GM21529 (cell line): ENCODE data around the gene MYH16.
"Not testable (repeated sequence)": the region's sequence is repeated elsewhere in the genome, so short reads cannot be mapped to it uniquely, and the experiment has no call there.

ENCODE experiments used
- ATAC-seq: cut with Tn5 transposase; IDR thresholded peaks from one replicate; pipeline ENCODE4 v1.9.1; 2021; ENCODE audit not compliant: unreplicated experiment

MYH16 gene

GRCh38 chr7:99257675-99258074 is 15.0 kb upstream of the MYH16 start:
- ATAC-seq: no peak

GRCh38 chr7:99258501-99258900 is 14.1 kb upstream of the MYH16 start:
- no peak for ATAC-seq

DNA sequence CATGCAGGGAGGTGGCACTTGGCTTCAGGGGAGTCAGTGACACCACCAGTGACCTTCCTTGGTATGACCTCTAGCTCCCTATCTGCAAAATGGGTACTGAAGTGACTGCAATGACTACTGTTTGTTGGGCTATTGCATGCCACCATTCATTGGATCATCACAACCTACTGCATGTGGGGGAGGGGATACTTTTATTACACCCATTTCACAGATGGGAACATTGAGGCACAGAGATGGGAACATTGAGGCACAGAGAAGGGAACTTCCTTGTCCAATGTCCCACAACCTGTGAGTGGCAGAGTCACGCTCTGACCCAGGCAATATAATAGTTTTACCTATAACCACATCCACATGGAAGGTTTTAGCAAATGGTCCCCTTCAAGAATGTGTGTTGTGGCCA is 12.2 kb upstream of the MYH16 start:
- no peak for ATAC-seq

GRCh38 chr7:99261646-99262045 is 11.0 kb upstream of the MYH16 start:
- no peak for ATAC-seq

- ATAC-seq: no peak
Observed at GRCh38 chr7:99265848-99266480, 6.7 kb upstream of the MYH16 start.

DNA sequence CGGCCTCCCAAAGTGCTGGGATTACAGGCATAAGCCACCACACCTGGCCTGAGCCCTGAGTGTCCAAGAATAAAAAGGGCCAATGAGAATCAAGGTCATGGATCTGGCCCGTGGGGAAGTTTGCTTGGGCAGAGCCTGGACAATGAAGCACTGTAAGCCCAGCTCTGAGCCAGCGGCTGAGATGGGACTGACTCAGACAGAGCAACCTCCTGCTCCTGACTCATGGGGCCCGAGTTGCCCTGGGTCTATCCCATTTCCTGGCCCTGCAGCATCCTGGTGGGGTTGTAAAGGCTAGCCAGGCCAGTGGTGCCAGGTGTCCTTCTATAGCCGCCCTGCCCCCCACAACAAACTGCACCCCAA is 5.2 kb upstream of the MYH16 start:
- ATAC-seq: no peak

GRCh38 chr7:99267841-99268576 is 4.6 kb upstream of the MYH16 start:
- no peak for ATAC-seq

GRCh38 chr7:99268577-99268908 is 4.1 kb upstream of the MYH16 start:
- no peak for ATAC-seq

- ATAC-seq: no peak
Observed at GRCh38 chr7:99270702-99271101, 1.9 kb upstream of the MYH16 start.

GRCh38 chr7:99273561-99273960 is 922 bp downstream of the MYH16 start:
- ATAC-seq: not testable (repeated sequence)

DNA sequence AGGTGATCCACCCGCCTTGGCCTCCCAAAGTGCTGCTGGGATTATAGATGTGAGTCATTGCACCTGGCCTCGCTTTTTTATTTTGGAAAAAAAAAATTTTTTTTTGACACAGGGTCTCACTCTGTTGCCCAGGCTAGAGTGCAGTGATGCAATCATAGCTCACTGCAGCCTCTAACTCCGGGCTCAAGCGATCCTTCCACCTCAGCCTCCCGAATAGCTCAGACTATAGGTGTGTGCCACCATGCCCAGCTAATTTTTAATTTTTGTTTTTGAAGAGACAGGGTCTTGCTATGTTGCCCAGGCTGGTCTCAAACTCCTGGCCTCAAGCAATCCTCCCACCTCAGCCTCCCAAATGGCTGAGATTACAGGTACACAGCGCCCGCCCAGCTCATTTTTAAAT is 2.3 kb downstream of the MYH16 start:
- not testable (repeated sequence) for ATAC-seq

GRCh38 chr7:99275496-99275895 is 2.9 kb downstream of the MYH16 start:
- no peak for ATAC-seq

GRCh38 chr7:99278180-99278579 is 5.5 kb downstream of the MYH16 start:
- no peak for ATAC-seq

GRCh38 chr7:99284165-99284564 is 11.5 kb downstream of the MYH16 start:
- not testable (repeated sequence) for ATAC-seq

DNA sequence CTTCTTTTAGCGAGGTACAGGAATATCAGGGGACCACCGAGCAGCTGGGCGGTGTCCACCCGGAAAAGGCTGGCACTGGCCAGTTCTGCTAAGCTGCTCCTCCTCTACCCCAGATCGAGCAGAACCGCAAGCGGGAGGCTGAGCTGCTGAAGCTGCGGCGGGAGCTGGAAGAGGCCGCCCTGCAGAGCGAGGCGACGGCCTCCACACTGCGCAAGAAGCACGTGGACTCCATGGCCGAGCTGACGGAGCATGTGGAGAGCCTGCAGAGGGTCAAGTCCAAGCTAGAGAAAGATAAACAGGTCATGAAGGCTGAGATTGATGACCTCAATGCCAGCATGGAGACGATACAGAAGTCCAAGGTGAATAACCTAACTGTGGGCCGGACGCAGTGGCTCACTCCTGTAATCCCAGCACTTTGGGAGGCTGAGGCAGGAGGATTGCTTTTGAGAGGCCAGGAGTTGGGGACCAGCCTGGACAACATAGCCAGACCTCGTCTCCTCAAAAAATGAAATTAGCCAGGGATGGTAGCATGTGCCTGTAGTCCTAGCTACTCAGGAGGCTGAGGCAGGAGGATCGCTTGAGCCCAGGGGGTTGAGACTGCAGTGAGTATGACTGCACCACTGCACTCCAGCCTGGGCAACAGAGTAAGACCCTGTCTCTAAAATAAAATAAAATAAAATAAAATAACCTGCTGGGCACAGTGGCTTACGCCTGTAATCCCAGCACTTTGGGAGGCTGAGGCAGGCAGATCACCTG is 15.3 kb downstream of the MYH16 start:
- no peak for ATAC-seq

GRCh38 chr7:99289185-99289584 is 16.5 kb downstream of the MYH16 start:
- no peak for ATAC-seq

- ATAC-seq: not testable (repeated sequence)
Observed at GRCh38 chr7:99290148-99290547, 17.5 kb downstream of the MYH16 start.

DNA sequence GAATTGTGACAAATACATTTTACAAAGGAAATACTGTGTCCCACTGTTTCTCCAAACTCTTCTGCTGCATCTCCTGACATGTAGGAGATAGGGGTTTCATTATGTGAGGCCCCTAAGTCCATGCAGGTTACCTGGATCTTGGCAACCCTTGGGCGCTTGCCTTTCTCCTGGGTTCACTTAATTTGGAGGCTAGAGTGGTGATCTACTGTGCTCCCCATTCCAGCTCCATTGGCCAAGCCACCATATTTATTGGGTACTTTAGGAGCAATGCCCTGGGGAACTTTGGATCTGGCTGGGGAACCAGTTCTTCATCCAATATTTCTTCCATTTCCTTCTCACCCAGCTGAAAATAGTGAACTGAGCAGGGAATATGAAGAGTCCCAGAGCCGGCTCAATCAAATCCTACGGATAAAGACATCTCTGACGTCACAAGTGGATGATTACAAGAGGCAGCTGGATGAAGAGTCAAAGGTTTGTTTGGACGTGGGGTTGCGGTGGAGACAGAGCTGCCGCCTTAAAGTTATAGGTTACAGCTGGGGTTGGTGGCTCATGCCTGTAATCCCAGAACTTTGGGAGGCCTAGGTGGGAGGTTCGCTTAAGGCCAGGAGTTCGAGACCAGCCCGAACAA is 18.5 kb downstream of the MYH16 start:
- no peak for ATAC-seq

DNA sequence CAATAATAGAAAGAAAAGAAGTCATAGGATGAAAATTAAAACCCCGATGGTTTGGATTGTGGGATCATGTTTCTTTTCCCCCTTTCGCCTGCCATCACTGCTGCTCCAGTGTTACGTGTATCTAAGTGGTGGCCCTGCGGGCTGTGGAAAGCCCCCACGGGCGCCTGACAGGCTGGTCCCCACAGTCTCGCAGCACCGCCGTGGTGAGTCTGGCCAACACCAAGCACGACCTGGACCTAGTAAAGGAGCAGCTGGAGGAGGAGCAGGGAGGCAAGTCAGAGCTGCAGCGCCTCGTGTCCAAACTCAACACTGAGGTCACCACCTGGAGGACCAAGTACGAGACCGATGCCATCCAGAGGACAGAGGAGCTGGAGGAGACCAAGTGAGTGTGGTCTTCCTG is 19.5 kb downstream of the MYH16 start:
- ATAC-seq: no peak

DNA sequence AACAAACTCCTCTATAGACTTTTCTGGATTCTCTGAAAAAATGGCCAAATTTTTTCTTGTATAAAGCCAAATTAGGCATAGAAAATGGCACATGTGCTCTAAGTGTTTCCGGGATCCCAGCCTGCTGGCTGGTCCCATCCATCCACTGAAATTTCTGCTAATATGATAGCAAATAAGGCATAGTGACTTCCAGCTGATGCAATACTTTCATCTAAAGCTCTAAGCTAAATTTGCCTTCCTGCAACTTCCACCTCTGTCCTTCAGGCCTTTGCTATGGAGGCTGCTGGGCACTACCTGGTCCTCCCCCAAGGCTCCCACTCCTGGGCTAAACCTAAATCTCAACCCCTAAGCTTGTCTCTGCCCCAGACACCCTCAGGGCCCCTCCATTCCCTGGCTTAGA is 20.5 kb downstream of the MYH16 start:
- ATAC-seq: no peak

- ATAC-seq: no peak
Observed at GRCh38 chr7:99293650-99294049, 21.0 kb downstream of the MYH16 start.

DNA sequence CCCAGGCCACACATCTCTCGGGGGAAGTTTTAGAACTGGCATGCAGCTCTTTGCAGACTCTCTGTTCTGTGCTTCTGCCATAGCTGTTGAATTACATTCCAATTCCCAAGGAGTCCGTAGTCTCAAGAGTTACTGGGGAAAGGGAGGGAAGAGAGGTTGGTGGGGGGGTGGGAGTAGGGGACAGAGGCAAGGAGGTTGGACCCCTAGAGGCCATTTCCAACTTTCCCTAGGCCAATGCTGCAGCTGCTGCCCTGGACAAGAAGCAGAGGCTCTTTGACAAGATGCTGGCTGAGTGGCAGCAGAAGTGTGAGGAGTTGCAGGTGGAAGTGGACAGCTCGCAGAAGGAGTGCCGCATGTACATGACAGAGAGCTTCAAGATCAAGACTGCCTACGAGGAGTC is 23.8 kb downstream of the MYH16 start:
- no peak for ATAC-seq
